VCaP (cell line): ENCODE data around the gene COL21A1.
"Not testable (repeated sequence)": the region's sequence is repeated elsewhere in the genome, so short reads cannot be mapped to it uniquely, and the experiment has no call there.

ENCODE experiments used
- H3K27ac ChIP-seq: fragments of 450-650 bp; 2 replicates; pipeline ENCODE4 v1.5.1; 2017
- CTCF ChIP-seq: fragments of 450-650 bp; conservative IDR thresholded peaks from 2 replicates; pipeline ENCODE4 v1.5.1; 2017; ENCODE audit warnings: mild to moderate bottlenecking, moderate library complexity

Gene COL21A1

GRCh38 chr6:56280126-56280525 lies 32.7 kb upstream of the COL21A1 start:
- no peak for TF ChIP-seq CTCF

GRCh38 chr6:56279331-56280080 lies 32.1 kb upstream of the COL21A1 start:
- no peak overlapping the region for H3K27ac ChIP-seq
- no peak for TF ChIP-seq CTCF

More at GRCh38 chr6:56280126-56280525, 32.7 kb upstream of the COL21A1 start:
- H3K27ac ChIP-seq, result no peak overlapping the region

- no peak for TF ChIP-seq CTCF
- no peak overlapping the region for H3K27ac ChIP-seq
These were observed 30.8 kb upstream of the COL21A1 start for GRCh38 chr6:56278171-56278591.

GRCh38 chr6:56270812-56271441 lies 23.5 kb upstream of the COL21A1 start:
- no peak for TF ChIP-seq CTCF

GRCh38 chr6:56268266-56268665 lies 20.9 kb upstream of the COL21A1 start:
- no peak for TF ChIP-seq CTCF

More at GRCh38 chr6:56270812-56271441, 23.5 kb upstream of the COL21A1 start:
- no peak overlapping the region for H3K27ac ChIP-seq

GRCh38 chr6:56266011-56266410 lies 18.6 kb upstream of the COL21A1 start:
- H3K27ac ChIP-seq, result no peak overlapping the region
- TF ChIP-seq CTCF, result no peak

More at GRCh38 chr6:56268266-56268665, 20.9 kb upstream of the COL21A1 start:
- no peak overlapping the region for H3K27ac ChIP-seq

GRCh38 chr6:56263596-56264315 lies 16.4 kb upstream of the COL21A1 start:
- H3K27ac ChIP-seq, result no peak overlapping the region
- no peak for TF ChIP-seq CTCF

- not testable (repeated sequence) for H3K27ac ChIP-seq
These were observed 13.2 kb upstream of the COL21A1 start for GRCh38 chr6:56260593-56260992.
